ENCODE results near the gene TAF7L.
"Not testable (repeated sequence)": the region's sequence is repeated elsewhere in the genome, so short reads cannot be mapped to it uniquely, and the experiment has no call there.

TAF7L gene, protein sequence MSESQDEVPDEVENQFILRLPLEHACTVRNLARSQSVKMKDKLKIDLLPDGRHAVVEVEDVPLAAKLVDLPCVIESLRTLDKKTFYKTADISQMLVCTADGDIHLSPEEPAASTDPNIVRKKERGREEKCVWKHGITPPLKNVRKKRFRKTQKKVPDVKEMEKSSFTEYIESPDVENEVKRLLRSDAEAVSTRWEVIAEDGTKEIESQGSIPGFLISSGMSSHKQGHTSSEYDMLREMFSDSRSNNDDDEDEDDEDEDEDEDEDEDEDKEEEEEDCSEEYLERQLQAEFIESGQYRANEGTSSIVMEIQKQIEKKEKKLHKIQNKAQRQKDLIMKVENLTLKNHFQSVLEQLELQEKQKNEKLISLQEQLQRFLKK

DNA sequence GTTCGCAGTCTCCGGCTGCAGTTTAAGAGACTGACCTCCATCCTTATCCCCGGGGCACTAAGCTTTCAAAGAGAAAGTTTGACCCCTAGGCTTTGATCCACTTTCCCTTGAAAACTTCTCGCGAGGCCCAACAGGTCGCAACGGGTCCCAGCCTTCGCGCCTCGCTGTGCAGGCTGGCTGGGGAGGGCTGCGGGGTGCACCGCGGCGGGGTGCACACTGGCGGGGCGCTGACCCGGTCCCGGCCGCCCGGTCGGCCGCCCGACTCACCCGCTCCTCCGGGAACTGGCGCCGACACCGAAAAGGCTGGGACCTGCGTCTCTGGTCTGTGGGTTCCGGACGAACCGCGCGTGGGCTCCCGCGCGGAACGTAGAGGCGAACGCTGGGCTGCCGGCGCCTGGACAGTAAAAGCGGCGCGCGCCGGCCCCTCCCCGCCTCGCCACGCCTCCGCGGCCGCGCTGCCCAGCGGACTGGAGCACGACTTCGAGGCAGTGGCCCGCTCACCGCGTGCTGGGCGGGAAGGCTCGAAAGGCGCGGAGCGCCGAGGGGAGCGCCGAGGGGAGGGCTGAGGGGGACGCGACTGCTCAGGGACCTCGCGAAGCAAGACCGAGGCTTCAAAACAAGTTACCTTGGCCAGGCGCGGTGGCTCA lies at the start of gene TAF7L:
Gene TAF7L, minus strand, starts transcription at position 378 of the 647 bp plus-strand sequence. CDS start 3,791 bp downstream, outside the sequence.
- no peak for DNase-seq

DNA sequence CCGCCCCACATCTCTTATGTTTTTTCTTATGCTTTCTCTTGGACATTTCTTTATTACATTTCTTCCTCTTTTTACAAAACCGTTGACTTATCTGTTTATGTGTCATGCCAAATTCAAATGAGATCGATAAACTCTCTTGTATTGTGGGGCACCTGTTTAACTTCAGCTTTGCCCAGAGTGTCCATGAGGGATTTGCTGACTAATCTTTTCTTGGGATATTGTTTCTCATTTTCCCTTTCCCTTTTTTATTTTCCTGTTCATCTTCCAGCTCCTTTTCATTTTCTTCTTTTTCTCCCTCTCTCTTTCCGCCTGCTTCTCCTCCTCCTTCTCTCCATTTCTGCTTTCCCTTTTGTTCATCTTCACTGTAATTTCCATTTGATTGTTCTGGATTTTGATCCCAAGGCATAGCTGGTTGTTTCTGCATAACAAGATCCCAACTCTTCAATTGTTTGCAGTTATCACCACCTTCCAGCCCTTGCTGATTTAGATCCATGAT lies 46.7 kb upstream of the TAF7L start:
- DNase-seq: no peak

DNA sequence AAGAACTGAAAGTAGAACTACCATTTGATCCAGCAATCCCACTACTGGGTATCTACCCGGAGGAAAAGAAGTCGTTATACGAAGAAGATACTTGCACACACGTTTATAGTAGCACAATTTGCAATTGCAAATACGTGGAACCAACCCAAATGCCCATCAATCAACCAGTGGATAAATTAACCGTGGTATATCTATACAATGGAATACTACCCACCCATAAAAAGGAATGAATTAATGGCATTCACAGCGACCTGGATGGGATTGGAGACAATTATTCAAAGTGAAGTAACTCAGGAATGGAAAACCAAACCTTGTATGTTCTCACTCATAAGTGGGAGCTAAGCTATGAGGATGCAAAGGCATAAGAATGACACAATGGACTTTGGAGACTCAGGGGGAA lies 43.2 kb upstream of the TAF7L start:
- DNase-seq: not testable (repeated sequence)

DNA sequence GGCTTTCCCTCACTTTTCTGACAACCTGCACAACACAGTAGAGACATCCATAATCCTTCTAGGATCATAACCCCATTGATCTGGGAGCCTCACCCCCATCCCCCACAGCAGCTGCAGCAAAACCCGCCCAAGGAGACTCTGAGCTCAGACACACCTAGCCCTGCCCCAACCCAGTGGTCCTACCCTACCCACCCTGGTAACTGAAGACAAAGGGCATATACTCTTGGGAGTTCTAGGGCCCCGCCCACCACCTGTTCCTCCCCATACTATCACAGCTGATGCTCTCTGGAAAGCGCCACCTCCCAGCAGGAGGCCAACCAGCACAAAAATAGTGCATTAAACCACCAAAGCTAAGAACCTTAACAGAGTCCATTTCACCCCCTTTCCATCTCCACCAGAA lies 35.5 kb upstream of the TAF7L start:
- DNase-seq: not testable (repeated sequence)

DNA sequence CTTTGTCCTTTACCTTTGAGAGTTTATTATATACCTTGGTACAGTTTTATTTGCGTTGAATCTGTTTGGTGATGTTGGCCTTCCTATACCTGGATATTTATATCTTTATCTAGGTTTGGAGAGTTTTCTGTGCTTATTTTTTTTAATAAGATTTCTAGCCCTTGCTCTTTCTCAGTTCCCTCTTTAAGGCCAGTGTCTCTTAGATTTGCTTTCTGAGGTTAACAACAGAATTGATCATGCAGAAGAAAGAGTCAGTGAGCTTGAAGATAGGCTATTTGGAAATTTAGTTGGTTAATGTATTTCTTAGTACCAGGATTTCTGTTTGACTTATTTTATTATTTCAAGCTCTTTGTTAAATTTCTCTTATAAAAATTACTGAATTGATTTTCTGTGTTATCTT lies 12.7 kb upstream of the TAF7L start:
- no peak for DNase-seq

DNA sequence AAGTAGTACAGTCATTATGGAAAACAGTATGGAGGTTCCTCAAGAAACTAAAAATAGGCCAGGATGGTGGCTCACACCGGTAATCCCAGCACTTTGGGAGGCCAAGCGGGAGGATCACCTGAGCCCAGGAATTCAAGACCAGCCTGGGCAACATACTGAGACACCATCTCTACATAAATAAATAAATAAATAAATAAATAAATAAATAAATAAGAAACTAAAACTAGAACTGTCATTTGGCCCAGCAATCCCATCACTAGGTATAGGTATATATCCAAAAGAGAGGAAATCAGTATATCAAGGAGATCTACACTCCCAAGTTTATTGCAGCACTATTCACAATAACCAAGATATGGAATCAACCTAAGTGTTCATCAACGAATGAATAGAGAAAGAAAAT lies 4.5 kb upstream of the TAF7L start:
- not testable (repeated sequence) for DNase-seq

DNA sequence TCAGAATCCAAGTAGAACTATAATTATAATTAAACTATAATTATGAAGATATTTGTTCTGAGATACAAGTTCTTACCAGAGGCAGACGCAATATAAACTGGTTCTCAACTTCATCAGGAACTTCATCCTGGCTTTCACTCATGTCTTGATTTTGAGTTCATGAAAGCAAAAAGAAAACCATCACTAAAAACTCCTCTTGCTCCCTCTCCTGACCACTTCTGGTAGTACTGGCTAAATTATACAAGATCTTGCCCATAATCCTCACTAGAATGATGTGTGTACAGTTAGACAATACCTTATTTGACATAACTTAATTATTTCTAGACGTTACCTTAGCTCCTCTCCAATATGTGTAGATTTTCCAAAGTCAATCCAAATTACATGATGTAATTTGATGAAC lies 3.7 kb downstream of the TAF7L start:
- DNase-seq: no peak

DNA sequence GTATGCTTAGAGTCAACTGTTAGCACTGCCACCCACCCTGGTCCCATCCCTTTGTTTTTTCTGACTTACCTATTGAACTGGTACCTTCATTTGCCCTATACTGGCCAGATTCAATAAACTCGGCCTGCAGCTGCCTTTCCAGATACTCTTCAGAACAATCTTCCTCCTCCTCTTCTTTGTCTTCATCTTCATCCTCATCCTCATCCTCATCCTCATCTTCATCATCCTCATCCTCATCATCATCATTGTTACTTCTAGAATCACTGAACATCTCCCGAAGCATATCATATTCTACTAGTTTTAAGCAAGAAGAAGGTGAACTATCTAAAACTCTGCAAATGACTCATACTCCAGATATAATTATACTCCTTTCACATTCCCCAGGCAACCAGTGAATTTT lies 14.9 kb downstream of the TAF7L start:
- DNase-seq: no peak

DNA sequence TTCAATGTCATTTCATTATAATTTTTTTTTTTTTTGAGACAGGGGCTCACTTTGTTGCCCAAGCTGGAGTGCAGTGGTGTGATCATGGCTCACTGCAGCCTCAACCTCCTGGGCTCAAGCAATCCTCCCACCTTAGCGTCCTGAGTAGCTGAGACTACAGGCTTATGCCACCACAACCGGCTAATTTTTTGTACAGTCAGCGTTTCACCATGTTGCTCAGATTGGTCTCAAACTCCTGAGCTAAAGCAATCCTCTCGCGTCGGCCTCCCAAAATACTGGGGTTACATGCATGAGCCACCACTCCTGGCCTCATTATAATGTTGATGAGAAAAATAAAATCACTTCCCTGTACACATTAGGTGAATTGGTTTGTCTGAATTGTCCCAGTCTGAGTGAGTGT lies 16.9 kb downstream of the TAF7L start:
- no peak for DNase-seq

DNA sequence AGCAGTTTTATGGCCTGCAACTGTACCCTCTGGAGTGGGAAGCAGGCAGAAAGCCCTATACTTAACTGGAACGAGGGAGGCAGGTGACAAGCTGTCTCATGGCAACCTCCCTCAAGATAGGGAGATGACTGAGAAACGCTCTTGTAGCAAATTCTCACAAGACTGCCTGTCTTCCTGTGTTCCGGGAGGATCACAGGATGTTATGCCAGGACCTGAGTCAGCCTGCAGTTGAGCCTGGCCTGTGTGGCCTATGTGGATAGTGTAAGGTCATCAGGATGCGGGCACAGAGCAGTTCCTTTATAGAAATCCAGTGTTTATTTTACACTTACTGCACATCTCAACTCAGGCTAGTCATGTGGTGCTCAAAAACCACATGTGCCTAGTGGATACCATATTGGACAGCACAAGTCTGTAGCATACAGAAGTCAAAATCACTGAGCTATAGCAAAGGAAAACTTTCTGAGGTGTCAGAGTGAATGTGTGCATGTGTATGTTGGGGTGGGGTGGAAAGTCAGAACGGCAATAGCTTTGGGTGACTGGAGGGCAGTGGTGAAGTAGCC lies 25.2 kb downstream of the TAF7L start:
- no peak for DNase-seq

DNA sequence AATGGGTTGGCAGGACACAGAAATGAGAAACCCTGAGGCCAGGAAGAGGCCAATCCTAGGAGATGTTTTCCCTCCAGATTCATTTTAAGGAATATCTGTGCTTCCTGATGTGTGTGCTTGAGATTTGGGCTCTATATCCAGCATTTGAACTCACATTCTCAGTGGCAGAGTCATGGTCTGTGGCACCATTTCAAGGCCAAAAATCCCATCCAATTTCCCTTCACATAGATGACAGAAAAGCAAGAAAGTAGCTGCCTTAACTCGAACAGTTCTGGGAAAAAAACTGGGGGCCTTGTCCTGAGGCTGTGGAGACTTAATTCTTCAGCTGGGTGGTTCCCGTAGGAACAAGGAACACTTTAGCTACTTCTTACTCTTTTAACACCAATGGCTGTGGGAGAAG lies 27.4 kb downstream of the TAF7L start:
- no peak for DNase-seq

DNA sequence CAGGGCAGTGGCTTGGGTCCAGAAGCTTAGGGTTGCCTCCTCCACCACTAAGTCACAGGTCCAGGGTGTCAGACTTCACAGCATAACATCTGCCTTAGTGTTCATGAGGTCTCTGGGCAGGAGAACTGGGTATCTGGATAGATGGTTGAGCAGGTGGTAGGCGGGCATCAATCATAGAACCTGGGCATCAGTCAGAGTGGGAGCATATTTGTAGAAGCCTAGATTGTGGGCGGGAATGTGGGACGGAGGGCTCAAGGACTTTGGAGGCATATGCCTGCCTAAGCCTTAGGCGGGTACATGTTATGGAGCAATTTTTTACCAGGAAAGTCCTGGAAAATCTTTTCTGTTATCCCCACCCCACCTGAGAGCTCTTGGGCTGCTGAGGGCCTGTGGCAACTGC lies 28.5 kb downstream of the TAF7L start:
- no peak for DNase-seq

DNA sequence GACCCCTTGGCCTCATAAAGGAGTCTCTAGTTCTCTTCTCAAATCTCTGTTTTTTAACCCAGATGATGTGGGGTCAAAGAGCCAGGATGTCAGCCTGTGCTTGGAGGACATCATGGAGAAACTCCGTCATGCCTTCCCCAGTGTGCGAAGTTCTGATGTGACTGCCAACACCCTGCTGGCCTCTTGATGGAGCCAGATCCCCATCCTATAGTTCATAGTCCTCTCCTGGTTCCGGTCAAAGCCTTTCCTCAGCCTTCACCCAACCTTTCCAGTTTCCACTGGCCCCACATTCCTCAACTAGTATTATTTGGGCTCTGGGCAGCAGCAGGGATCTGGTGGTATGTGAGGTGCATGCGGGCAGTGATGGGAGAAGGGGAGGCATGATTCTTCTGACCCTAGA lies 30.7 kb downstream of the TAF7L start:
- DNase-seq: no peak

DNA sequence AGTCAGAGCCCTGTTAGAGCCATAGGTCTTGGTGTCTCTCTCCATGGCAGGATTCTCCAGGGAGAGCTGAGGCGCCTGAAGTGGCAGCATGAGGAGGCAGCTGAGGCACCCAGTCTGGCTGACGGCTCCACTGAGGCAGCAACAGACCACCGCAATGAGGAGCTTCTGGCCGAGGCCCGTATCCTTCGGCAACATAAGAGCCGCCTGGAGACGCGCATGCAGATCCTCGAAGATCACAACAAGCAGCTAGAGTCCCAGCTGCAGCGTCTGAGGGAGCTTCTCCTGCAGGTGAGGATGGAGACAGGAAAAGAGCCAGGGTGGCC lies 32.9 kb downstream of the TAF7L start:
- no peak for DNase-seq

DNA sequence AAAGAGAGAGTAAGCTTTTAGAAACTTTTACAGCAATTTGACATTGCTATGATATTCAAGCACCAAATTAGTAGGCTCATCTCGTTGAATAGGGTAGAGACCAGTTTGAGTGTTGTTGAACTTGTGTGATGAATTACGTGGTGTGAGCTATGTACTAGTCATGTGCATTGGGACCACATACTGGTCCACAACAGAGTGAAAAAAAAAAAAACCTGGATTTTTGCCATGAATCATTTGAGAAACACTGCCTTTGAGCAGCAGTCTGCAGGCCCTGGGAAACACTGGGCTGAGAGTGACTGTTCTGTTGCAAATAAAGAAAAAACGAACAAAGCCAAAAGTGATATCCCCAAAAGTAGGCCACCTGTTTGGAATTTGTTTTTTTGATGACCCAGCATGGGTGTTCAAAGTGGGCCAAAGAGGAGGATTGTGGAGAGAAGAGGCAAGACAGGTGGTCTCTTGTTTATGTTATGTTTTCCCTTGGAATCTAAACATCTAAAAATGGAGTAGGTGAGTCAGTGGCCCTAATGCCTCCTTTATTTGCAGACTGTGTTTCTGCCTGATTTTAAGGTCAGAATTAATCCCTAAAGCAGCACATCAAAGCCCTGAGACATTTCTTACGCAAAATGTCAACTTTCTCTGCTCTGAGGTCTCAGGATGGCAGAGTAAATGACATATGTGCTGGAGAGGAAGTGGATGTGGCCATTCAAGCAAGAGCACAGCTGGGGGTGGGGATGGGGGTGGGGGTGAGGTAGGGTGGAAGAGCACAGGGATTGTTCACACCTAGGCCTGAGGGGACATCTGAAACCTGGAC lies 33.5 kb downstream of the TAF7L start:
- no peak for DNase-seq

DNA sequence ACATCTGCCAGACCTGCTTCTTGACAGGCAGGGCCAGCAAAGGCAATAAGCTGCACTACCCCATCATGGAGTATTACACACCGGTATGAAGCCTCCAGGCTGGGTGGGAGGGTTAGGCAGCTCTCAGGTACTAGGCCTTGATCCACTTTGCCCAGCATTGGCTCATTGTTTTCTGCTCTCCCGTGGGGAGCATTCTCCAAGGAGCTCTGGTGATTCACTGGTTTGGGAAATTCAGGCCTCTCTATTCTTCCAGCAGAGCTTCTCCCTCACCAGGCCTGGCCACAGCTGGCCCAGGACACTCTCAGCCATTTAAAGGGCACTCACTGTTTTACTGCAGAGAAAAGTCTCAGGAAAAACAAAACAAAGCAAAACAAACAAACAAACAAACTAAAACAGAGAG lies 38.5 kb downstream of the TAF7L start:
- DNase-seq: no peak

DNA sequence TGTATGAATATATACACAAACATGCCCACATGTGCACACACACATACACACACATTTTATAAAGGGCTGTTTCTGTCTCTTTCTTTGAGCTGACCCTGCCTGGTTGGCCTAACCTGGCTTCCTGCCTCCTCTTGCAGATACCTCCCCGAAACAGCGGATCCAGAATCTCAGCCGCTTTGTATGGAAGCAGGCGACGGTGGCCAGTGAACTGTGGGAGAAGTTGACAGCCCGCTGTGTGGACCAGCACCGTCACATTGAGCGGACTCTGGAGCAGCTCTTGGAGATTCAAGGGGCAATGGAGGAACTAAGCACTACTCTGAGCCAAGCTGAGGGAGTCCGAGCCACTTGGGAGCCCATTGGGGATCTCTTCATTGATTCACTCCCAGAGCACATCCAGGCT lies 49.6 kb downstream of the TAF7L start:
- DNase-seq: no peak

DNA sequence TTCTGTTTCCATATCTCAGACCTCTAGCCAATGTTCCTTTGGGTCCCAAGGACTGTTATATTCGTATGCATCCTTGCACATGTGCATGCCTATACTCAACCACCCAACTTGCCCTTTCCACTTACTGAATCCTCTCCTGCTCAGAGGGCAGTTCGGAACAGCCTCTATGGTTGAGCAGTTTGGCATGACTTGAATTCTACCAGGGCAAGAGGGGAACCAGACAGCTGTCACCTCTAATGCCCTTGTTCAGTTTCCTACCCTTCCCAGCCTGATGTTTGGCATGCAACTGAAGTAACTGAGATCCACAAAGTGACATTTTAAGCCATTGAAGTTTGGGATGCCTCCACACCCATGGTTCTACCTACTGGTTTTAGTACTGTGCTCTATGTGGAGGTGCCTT lies 54.1 kb downstream of the TAF7L start:
- no peak for DNase-seq

DNA sequence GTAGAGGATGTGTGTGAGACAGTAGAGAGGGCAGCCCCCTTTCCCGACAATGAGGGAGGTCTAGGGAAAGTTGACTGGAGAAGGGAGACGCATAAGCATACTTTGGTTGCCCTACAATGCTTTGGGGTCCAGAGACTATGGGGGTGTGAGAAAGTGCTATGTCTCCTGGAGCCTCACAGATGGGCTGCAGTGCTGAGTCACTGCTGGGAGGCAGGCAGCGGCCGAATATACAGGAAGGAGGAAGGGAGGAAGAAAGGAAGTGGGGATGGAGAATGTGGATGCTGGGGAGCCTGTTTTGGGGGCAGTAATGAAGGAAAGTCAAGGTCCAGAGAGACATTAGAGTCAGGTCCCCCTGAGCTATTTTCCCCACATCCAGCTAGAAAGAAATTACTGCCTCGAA lies 58.8 kb downstream of the TAF7L start:
- DNase-seq: no peak

DNA sequence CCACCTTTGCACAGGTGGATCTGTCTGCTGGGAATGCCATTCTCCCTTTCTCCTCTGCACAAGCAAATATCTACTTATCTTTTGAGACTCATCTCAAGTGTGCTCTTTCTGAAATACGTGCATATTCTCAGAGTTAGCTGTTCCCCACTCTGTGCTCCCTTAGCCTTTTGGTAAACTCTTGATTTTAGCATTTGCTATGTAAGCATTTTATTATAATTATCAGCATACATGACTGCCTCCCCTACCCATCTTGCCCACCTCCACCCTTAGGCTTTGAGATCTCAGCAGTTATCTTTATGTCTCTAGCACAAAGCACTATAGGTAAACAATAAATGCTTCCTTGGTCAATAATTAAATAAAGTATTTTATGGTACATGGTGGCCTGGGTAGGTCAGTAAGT lies 60.1 kb downstream of the TAF7L start:
- no peak for DNase-seq

DNA sequence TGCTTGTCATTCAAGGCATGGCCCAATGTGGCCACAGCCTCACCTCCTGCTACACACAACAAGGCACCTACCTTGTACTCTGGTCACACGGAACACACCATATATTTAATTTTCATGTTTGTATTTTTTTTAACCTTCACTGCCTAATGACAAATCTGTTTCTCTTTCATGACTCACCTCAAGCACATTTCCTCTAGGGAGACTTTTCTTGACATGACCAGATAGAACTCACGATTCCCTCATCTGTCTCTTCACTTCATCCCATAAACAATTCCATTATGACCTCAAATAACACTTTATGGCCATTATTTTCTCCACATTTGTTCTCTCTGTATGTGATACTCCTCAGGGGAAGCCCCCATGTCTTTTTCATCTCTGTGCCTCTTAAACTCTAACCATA lies 60.5 kb downstream of the TAF7L start:
- DNase-seq: no peak

DNA sequence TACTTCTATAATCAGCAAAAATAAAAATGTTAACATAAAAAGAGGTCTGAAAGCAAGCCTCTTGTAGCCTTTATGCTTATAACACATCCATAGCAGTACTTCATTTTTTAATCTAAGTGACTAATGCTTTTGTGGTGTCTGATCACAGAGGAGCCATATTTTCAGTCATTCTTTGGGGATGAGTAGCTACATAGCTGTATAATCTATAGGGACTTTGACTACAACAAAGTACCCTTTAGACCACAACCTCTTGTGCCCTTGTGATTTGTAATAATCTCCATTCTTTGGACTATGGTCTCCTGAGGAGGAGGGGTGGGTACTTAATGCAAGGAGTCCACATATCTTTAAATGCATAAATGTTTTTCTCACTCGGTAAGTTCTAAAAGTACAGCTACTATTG lies 62.0 kb downstream of the TAF7L start:
- DNase-seq: no peak

DNA sequence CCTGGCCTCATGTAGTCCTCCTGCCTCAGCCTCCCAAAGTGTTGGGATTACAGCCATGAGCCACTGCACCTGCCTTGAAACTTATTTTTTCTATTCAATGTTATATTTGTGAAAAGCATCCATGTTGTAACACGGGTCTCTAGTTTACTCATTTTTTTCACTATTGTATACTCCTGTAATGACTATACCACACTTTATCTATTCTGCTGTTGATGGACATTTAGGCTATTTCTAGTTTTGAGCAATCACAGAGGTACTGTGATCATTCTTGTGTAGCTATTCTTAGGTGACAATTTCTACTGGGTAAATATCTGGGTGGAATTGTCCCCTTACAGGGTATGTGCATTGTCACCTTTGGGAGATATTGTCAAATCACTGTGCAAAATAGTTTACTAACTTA lies 67.9 kb downstream of the TAF7L start:
- DNase-seq: no peak
